Measurements from ENCODE around the gene MFAP5.

Gene MFAP5

GRCh38 chr12:8644345-8645248 is 18.0 kb downstream of the MFAP5 start:
- TF ChIP-seq CSRNP3 (CRISPR knock-in tag; IDR thresholded peaks at IDR 0.05) (no peak), PATZ1 (CRISPR knock-in tag; IDR thresholded peaks at IDR 0.05; ENCODE audit: borderline replicate concordance) (no peak), ZFP30 (CRISPR knock-in tag; IDR thresholded peaks at IDR 0.05) (no peak), ZNF8 (CRISPR knock-in tag; IDR thresholded peaks at IDR 0.05) (no peak), TCF4 (CRISPR knock-in tag; IDR thresholded peaks at IDR 0.05; ENCODE audit: borderline replicate concordance) (no peak), ZNF565 (CRISPR knock-in tag; conservative IDR thresholded peaks at IDR 0.05; ENCODE audit: low read depth) (no peak), POU6F1 (CRISPR knock-in tag; IDR thresholded peaks at IDR 0.05; ENCODE audit: borderline replicate concordance, low read depth) (no peak), ESRRG (CRISPR knock-in tag; IDR thresholded peaks at IDR 0.05) (no peak), GLIS3 (CRISPR knock-in tag; IDR thresholded peaks at IDR 0.05) (no peak), ZC3H10 (CRISPR knock-in tag; IDR thresholded peaks at IDR 0.05) (no peak), RARB (CRISPR knock-in tag; IDR thresholded peaks at IDR 0.05) (no peak), ZNF70 (CRISPR knock-in tag; IDR thresholded peaks at IDR 0.05) (no peak), ARNTL (CRISPR knock-in tag; IDR thresholded peaks at IDR 0.05; ENCODE audit: borderline replicate concordance, low read depth) (no peak), CSDC2 (CRISPR knock-in tag; IDR thresholded peaks at IDR 0.05) (no peak), SNAI2 (CRISPR knock-in tag; IDR thresholded peaks at IDR 0.05) (no peak), ZFP3 (CRISPR knock-in tag; IDR thresholded peaks at IDR 0.05) (no peak), OSR1 (CRISPR knock-in tag; IDR thresholded peaks at IDR 0.05) (no peak), CREB5 (CRISPR knock-in tag; IDR thresholded peaks at IDR 0.05; ENCODE audit: low read depth) (no peak)
- no peak for ATAC-seq

- ATAC-seq = no peak
- TF ChIP-seq ZNF565 (CRISPR knock-in tag; conservative IDR thresholded peaks at IDR 0.05; ENCODE audit: low read depth) = no peak
- TF ChIP-seq PATZ1 (CRISPR knock-in tag; IDR thresholded peaks at IDR 0.05; ENCODE audit: borderline replicate concordance) = no peak
- no peak for TF ChIP-seq ZFP30 (CRISPR knock-in tag; IDR thresholded peaks at IDR 0.05)
- no peak for TF ChIP-seq ZNF8 (CRISPR knock-in tag; IDR thresholded peaks at IDR 0.05)
- TF ChIP-seq ISL1 (CRISPR knock-in tag; IDR thresholded peaks at IDR 0.05) = no peak
Observed at GRCh38 chr12:8642775-8643174, 19.9 kb downstream of the MFAP5 start.

GRCh38 chr12:8639936-8640335 is 22.7 kb downstream of the MFAP5 start:
- no peak for ATAC-seq
- TF ChIP-seq TSHZ2 (CRISPR knock-in tag; IDR thresholded peaks at IDR 0.05) = no peak
- TF ChIP-seq BACH2 (CRISPR knock-in tag; IDR thresholded peaks at IDR 0.05; ENCODE audit: borderline replicate concordance) = no peak
- no peak for TF ChIP-seq ESRRG (CRISPR knock-in tag; IDR thresholded peaks at IDR 0.05)
- no peak for TF ChIP-seq ZC3H10 (CRISPR knock-in tag; IDR thresholded peaks at IDR 0.05)
- TF ChIP-seq POU6F1 (CRISPR knock-in tag; IDR thresholded peaks at IDR 0.05; ENCODE audit: borderline replicate concordance, low read depth) = no peak
- no peak for TF ChIP-seq TOX (CRISPR knock-in tag; IDR thresholded peaks at IDR 0.05; ENCODE audit: borderline replicate concordance)
- no peak for TF ChIP-seq ZNF8 (CRISPR knock-in tag; IDR thresholded peaks at IDR 0.05)
- TF ChIP-seq ZFP3 (CRISPR knock-in tag; IDR thresholded peaks at IDR 0.05) = no peak
- TF ChIP-seq ZNF70 (CRISPR knock-in tag; IDR thresholded peaks at IDR 0.05) = no peak
- no peak for TF ChIP-seq ZNF565 (CRISPR knock-in tag; conservative IDR thresholded peaks at IDR 0.05; ENCODE audit: low read depth)
- no peak for TF ChIP-seq RARB (CRISPR knock-in tag; IDR thresholded peaks at IDR 0.05)
- TF ChIP-seq CSDC2 (CRISPR knock-in tag; IDR thresholded peaks at IDR 0.05) = no peak

Data from SK-N-SH treated with all-trans-retinoic acid at 6 μM for 48 hours (cell line).